H9 (cell line): ENCODE data around the gene FARP1. TPM values are rescaled to one million over a fixed set of nuclear protein-coding genes. Genes with fewer than 3 reads are reported as not detected.

Source experiments
- DNase-seq: peaks from one replicate; pipeline ENCODE4 v3.0.0-alpha.2; 2017
- H2AFZ ChIP-seq: one replicate; pipeline ENCODE4 v1.6.1; 2013; ENCODE audit warnings: mild to moderate bottlenecking, low read length, control low read depth, moderate library complexity
- H2AK5ac ChIP-seq: 2 replicates; pipeline ENCODE4 v1.6.1; 2013; ENCODE audit warnings: low read length, control low read depth, mixed read lengths; ENCODE audit not compliant: insufficient read length
- H2BK120ac ChIP-seq: one replicate; pipeline ENCODE4 v1.6.1; 2013; ENCODE audit warnings: low read depth, mild to moderate bottlenecking, low read length, control low read depth, inconsistent platforms; ENCODE audit not compliant: poor library complexity, severe bottlenecking
- H2BK12ac ChIP-seq: 2 replicates; pipeline ENCODE4 v1.6.1; 2013; ENCODE audit warnings: low read length, control low read depth, mixed read lengths, low read depth; ENCODE audit not compliant: insufficient read length
- H2BK15ac ChIP-seq: 2 replicates; pipeline ENCODE4 v1.6.1; 2013; ENCODE audit warnings: low read depth, low read length, control low read depth
- H2BK20ac ChIP-seq: one replicate; pipeline ENCODE4 v1.6.1; 2013; ENCODE audit warnings: low read depth, mild to moderate bottlenecking, low read length, control low read depth, inconsistent platforms; ENCODE audit not compliant: poor library complexity, severe bottlenecking
- H2BK5ac ChIP-seq: 2 replicates; pipeline ENCODE4 v1.6.1; 2013; ENCODE audit warnings: low read length, control low read depth, mixed read lengths; ENCODE audit not compliant: insufficient read length
- H3K14ac ChIP-seq: 2 replicates; pipeline ENCODE4 v1.6.1; 2013; ENCODE audit warnings: low read length, control low read depth; ENCODE audit not compliant: insufficient read depth
- H3K18ac ChIP-seq: 2 replicates; pipeline ENCODE4 v1.6.1; 2013; ENCODE audit warnings: low read depth, mild to moderate bottlenecking, mixed read lengths, low read length, control low read depth; ENCODE audit not compliant: insufficient read length
- H3K23ac ChIP-seq: 2 replicates; pipeline ENCODE4 v1.6.1; 2013; ENCODE audit warnings: low read length, control low read depth, mixed read lengths, low read depth; ENCODE audit not compliant: insufficient read length
- H3K23me2 ChIP-seq: 2 replicates; pipeline ENCODE4 v1.6.1; 2013; ENCODE audit warnings: low read depth, mild to moderate bottlenecking, mixed read lengths, low read length, control low read depth; ENCODE audit not compliant: insufficient read length, poor library complexity, severe bottlenecking
- H3K27ac ChIP-seq: 2 replicates; pipeline ENCODE4 v1.5.1; 2013; ENCODE audit warnings: low read length, control low read depth, mixed read lengths, low read depth; ENCODE audit not compliant: insufficient read length
- H3K27me3 ChIP-seq: 2 replicates; pipeline ENCODE4 v1.6.1; 2013; ENCODE audit warnings: low read length, control low read depth, inconsistent platforms; ENCODE audit not compliant: insufficient read depth
- H3K4ac ChIP-seq: 2 replicates; pipeline ENCODE4 v1.6.1; 2013; ENCODE audit warnings: low read depth, mild to moderate bottlenecking, control low read depth, inconsistent platforms, low read length, moderate library complexity
- H3K4me1 ChIP-seq: 2 replicates; pipeline ENCODE4 v1.6.1; 2013; ENCODE audit warnings: low read length, control low read depth, inconsistent platforms; ENCODE audit not compliant: insufficient read depth
- H3K4me2 ChIP-seq: 2 replicates; pipeline ENCODE4 v1.6.1; 2013; ENCODE audit warnings: low read length, control low read depth, mixed read lengths; ENCODE audit not compliant: insufficient read length, insufficient read depth
- H3K56ac ChIP-seq: 2 replicates; pipeline ENCODE4 v1.6.1; 2013; ENCODE audit warnings: low read depth, mild to moderate bottlenecking, mixed read lengths, low read length, control low read depth; ENCODE audit not compliant: insufficient read length
- H3K79me1 ChIP-seq: 2 replicates; pipeline ENCODE4 v1.6.1; 2013; ENCODE audit warnings: low read depth, mild to moderate bottlenecking, moderate library complexity, low read length, control low read depth, inconsistent platforms; ENCODE audit not compliant: insufficient read depth, poor library complexity, severe bottlenecking
- H3K79me2 ChIP-seq: 2 replicates; pipeline ENCODE4 v1.6.1; 2013; ENCODE audit warnings: low read length, control low read depth, inconsistent platforms; ENCODE audit not compliant: insufficient read depth
- H3K9ac ChIP-seq: 2 replicates; pipeline ENCODE4 v1.6.1; 2013; ENCODE audit warnings: low read length, control low read depth, mixed read lengths; ENCODE audit not compliant: insufficient read length; ENCODE audit errors: extremely low read depth
- H3K9me3 ChIP-seq: one replicate; pipeline ENCODE4 v1.6.1; 2013; ENCODE audit warnings: low read depth, low read length, inconsistent platforms; ENCODE audit not compliant: control insufficient read depth
- H3T11ph ChIP-seq: one replicate; pipeline ENCODE4 v1.6.1; 2013; ENCODE audit warnings: mild to moderate bottlenecking, low read length, control low read depth, inconsistent platforms
- H4K20me1 ChIP-seq: one replicate; pipeline ENCODE4 v1.6.1; 2013; ENCODE audit not compliant: control insufficient read depth, insufficient read length, insufficient read depth
- H4K5ac ChIP-seq: 2 replicates; pipeline ENCODE4 v1.6.1; 2013; ENCODE audit warnings: low read depth, mild to moderate bottlenecking, mixed read lengths, low read length, control low read depth; ENCODE audit not compliant: insufficient read length
- H4K8ac ChIP-seq: replicated peaks from 2 replicates; pipeline ENCODE4 v1.6.1; 2013; ENCODE audit warnings: low read length, control low read depth, mixed read lengths, low read depth; ENCODE audit not compliant: insufficient read length
- H4K91ac ChIP-seq: 2 replicates; pipeline ENCODE4 v1.6.1; 2013; ENCODE audit warnings: low read depth, mild to moderate bottlenecking, moderate library complexity, mixed read lengths, low read length, control low read depth; ENCODE audit not compliant: insufficient read length
- H3K27ac Mint-ChIP-seq, 3 experiments: 2 replicates in 2 of 3; 3 replicates in 1 of 3; pipeline ENCODE4 v1.8.0; 2020 to 2021; ENCODE audit warnings: mixed read lengths in 3 of 3, mild to moderate bottlenecking in 1 of 3, moderate library complexity in 1 of 3
- H3K27me3 Mint-ChIP-seq: 2 replicates; pipeline ENCODE4 v1.8.0; 2021; ENCODE audit warnings: low read depth, mild to moderate bottlenecking, moderate library complexity, mixed read lengths
- H3K36me3 Mint-ChIP-seq, 3 experiments: 2 replicates in 2 of 3; 3 replicates in 1 of 3; pipeline ENCODE4 v1.8.0; 2020 to 2021; ENCODE audit warnings: low read depth in 3 of 3, mixed read lengths in 3 of 3; ENCODE audit not compliant: insufficient read depth in 1 of 3
- H3K4me1 Mint-ChIP-seq, 2 experiments: 2 replicates each; pipeline ENCODE4 v1.8.0; 2020; ENCODE audit warnings: mixed read lengths in 2 of 2
- H3K4me3 Mint-ChIP-seq, 2 experiments: 2 replicates in 1 of 2; 3 replicates in 1 of 2; pipeline ENCODE4 v1.8.0; 2020 to 2021; ENCODE audit warnings: mild to moderate bottlenecking in 2 of 2, mixed read lengths in 2 of 2, moderate library complexity in 1 of 2
- H3K9me3 Mint-ChIP-seq, 2 experiments: 2 replicates in 1 of 2; 3 replicates in 1 of 2; pipeline ENCODE4 v1.8.0; 2020; ENCODE audit warnings: mild to moderate bottlenecking in 2 of 2, mixed read lengths in 2 of 2, moderate library complexity in 1 of 2
- WGBS: extraction: QIAGEN DNeasy Blood & Tissue Kit; methylation state at CpG from one replicate; pipeline ENCODE4 v1.1.7; 2013; ENCODE audit warnings: missing lambda C conversion rate, low lambda C conversion rate, mixed read lengths; ENCODE audit not compliant: insufficient read length; ENCODE audit errors: extremely low coverage; 5-methylcytosine and 5-hydroxymethylcytosine counted together
- total RNA-seq: library from RNA; stranded (reverse); gene quantifications from 2 replicates; pipeline ENCODE4 v1.2.1, GENCODE V29; 2021
- TF ChIP-seq, protein P1 (sequence below): fragments of 200-600 bp; sonication (generic); conservative IDR thresholded peaks from 3 replicates; pipeline ENCODE4 v1.8.0; 2021; ENCODE audit warnings: antibody characterized with exemption, mild to moderate bottlenecking

Gene FARP1
- total RNA-seq, 1 experiment from 2014 or later, result 95.9 TPM

DNA sequence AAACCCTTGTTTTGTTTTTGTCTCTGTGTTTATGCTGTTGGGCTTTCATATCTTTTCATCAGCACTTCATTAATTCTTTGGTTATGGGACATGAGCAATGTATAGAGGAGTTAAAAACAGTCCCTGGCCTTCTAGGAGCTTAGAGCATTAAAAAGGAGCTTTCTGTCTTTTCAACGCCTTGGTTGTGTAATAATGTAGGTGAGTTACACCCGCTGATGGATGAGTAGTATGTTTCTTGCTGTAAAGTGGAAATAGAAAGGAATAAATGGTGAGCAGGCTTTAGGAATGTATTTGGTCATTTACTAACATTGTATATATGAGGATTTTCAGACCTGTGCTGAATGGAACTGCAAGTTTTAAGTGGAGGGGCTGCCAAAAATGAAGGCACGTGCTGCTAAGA, 155.7 kb downstream of the FARP1 start:
- Histone ChIP-seq H2BK12ac (no peak overlapping the region), H3K4me1 (peaks cover 5% of the 10 kb centered on the region; the same call in 1 of the 2 replicates), H3K14ac (no peak overlapping the region), H3K79me2 (no peaks in the 10 kb centered on the region; the same call in 1 of the 2 replicates), H2BK120ac (no peak overlapping the region), H4K20me1 (no peaks in the 10 kb centered on the region), H4K8ac (no peak overlapping the region), H3K27ac (no peak overlapping the region), H3K23me2 (no peaks in the 10 kb centered on the region), H4K5ac (no peak overlapping the region), H3K18ac (no peak overlapping the region), H2BK20ac (no peak overlapping the region), H3K56ac (no peak overlapping the region), H4K91ac (no peak overlapping the region), H2AK5ac (no peak overlapping the region), H3K9ac (no peak overlapping the region), H2BK15ac (no peak overlapping the region), H3K79me1 (peaks cover 3% of the 10 kb centered on the region), H3K4ac (no peak overlapping the region), H2AFZ (no peak overlapping the region), H3K23ac (no peak overlapping the region), H3T11ph (no peak overlapping the region), H3K9me3 (no peaks in the 10 kb centered on the region), H3K4me2 (no peak overlapping the region), H3K27me3 (no peaks in the 10 kb centered on the region), H2BK5ac (no peak overlapping the region)
- DNase-seq, result no peak
- H3K27ac Mint-ChIP-seq, result peak overlapping the region in 1 of 3 experiments; percentile 31; a peak in 3 of 7 replicates
- TF ChIP-seq, protein P1, sequence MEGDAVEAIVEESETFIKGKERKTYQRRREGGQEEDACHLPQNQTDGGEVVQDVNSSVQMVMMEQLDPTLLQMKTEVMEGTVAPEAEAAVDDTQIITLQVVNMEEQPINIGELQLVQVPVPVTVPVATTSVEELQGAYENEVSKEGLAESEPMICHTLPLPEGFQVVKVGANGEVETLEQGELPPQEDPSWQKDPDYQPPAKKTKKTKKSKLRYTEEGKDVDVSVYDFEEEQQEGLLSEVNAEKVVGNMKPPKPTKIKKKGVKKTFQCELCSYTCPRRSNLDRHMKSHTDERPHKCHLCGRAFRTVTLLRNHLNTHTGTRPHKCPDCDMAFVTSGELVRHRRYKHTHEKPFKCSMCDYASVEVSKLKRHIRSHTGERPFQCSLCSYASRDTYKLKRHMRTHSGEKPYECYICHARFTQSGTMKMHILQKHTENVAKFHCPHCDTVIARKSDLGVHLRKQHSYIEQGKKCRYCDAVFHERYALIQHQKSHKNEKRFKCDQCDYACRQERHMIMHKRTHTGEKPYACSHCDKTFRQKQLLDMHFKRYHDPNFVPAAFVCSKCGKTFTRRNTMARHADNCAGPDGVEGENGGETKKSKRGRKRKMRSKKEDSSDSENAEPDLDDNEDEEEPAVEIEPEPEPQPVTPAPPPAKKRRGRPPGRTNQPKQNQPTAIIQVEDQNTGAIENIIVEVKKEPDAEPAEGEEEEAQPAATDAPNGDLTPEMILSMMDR, result no peak
- peaks cover 28 to 31% of the 10 kb centered on the region in 2 experiments for H3K4me1 Mint-ChIP-seq
- no peaks in the 10 kb centered on the region for H3K9me3 Mint-ChIP-seq
- no peak overlapping the region for H3K4me3 Mint-ChIP-seq
- H3K27me3 Mint-ChIP-seq, result no peaks in the 10 kb centered on the region; the same call in 1 of the 2 replicates
- H3K36me3 Mint-ChIP-seq, result no peaks in the 10 kb centered on the region; a peak in 1 of 7 replicates
- no CpG with 5 or more reads among the region's 3 CpGs for WGBS
